Stimulated activated CD8-positive, alpha-beta memory T cell treated with anti-CD3 and anti-CD28 coated beads, Interleukin-15, amount 100 ng/mL, for 4 hours (primary cell): ENCODE measurements around the gene FARS2.

ENCODE experiments used
- DNase-seq, 2 donors: peaks; one replicate each; pipeline ENCODE4 v3.0.0-alpha.2; 2020; ENCODE audit warnings: low read depth in 2 of 2

FARS2 gene

DNA sequence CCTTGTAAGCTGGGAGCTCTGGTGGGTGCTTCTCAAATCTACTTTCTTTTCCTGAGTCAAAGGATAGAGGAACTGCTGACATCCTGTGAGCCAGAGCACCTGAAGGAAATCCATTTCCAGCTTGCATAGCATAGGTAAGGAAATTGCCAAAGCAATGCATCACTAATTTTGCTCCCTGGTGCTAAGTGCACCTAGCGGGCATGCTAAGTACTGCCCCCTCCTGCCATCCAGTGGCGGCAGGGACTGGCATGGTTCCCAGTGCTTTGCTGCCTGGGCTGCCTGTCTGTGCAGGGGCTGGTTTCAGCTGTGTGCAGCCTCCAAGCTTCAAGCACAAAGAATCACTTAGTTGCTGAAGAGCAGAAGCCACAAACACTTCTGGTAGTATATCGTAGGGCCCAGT, 63.9 kb downstream of the FARS2 start:
- no peak for DNase-seq

DNA sequence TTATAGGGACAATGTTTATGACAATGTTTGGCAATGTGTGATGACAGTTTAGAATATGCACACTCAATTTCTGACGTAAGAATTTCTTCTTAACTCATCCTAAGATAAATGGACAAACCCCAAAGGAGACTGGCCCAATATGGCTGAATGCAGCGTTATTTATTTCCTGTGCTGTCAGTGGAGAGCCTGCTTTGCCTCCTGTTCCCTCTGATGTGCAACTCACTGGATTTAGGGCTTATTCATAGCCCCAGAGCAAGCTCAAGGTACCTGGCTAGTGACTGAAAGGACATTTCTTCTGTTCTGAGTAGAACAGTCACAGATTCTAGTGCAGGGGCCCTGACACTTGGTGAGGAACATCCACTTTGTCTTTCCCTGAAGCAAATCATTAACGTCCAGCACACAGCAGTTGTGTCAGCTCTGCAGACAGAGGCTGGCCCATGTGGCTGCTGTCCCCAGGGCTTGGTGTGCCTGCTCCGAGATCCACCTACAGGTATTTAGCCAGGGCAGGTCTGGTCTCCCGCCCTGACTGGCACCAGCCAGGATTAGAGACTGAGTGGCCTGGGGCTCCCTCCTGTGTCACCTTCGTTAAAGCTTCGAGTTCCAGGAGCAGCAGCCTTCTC, 64.8 kb downstream of the FARS2 start:
- no peak for DNase-seq

DNA sequence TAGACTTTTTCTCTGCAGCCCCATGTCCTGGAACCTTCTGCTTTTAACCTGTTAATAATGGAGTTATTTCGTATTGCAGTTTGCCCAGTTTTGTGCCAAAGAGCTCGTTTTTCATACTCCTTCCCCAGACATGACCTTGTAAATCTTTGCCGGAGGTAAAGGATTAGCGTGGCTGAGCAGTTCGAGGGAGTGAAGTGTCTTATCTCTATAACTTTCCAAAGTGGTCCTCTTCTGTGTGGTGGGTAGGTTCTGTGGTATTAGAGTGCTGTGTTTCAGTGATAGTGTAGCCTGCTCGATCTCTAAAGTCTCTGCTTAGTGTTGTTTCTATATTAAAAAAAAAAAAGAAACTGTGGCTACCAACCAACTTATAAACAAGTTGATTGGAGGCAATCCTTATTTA, 67.5 kb downstream of the FARS2 start:
- no peak for DNase-seq

DNA sequence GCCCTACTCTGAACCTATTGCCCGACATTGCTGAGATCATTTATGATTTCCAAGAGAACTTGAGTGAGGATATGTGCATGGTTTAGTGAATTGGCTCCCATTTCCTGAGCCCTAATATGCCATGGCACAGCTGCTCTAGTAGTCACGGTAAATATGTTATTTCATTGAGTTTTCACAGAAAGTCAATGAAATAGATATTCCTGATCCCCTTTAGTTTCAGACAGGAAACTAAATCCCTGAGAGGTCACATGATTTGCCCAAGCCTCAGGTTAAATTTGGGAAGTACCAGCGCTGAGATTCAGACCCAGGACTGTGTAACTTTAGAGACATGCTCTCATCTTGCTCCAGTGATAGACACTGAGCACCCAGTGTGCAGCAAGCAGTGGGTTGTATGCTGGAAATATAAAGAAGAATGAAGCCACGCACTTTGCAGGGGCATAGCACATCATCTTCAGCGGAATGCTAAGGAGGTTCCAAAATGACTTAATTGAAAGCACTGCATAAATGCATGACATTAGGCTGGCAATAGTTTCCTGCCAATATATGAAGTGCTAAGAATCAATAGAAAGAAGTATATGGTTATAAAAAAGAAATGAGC, 70.6 kb downstream of the FARS2 start:
- DNase-seq = no peak

DNA sequence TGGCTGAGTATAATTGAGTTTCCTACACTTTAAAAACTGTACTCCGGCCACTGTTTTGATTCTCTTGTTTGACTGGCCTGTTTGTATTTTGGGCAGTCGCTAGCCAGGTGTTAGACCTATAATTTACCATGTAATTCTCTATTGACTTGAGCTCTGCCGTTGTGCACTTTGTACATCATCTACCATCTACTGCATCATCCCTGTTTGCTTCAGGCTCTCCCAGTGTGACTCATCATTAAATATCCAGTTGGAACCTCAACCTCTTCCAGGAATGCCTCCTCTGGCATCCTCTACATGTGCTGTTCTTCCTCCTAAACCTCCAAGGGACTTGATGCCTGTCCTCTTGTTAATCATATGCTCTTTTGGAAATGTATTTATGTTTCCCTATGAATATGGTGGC, 72.3 kb downstream of the FARS2 start:
- no peak for DNase-seq

DNA sequence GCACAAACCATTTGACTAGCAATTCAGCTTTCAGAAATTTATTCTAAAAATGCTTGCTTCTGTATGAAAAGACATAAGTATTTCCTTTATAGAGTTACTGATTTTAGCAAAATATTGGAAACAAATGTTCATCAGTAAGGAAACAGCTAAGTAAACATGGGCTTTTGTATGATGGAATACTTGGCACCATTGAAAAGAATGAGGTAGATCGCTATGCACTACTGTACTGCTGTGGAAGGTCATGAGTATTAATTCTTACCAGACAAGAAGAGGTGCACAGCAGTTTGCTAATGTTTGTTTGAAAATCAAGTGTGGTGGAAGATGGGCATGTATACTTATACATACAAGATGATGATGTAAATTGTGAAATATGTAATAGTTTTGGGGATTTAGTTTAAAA, 73.0 kb downstream of the FARS2 start:
- DNase-seq = no peak

DNA sequence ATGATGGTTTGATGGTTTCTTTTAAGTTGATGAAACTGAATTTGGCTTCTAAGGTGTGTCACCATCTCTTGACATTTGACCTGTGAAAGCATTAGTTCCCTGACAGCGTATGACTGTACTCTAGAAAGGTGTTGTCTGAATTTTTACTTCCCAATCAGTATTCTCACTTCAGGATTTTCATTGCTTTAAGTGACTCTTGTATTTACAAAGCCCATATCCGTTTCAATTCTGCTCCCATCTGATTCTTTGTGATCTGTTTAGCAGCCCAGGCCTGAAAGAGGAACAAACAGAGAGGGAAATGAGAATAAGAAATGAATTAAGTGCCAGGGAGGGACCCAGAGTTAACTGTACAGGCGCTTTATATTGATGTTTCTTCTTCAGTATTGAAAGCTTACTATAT, 73.7 kb downstream of the FARS2 start:
- no peak for DNase-seq

DNA sequence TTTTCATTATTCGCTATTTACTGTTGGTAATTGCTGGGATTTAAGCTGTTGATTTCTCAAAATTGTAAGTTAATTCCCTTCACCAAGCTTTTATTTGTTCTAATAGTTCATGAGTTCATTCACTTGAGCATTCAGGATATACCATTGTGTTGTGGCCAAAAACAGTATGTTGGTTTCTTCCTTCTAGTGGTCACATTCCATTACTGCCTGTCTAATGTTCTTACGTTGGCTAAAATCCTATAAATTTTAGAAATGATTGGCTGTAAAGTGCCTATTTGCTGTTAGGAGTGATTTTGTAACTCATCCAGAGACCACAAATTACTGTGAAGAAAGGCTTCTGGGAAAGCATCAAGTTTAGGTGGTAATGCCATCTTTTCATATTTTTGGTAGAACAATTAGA, 76.3 kb downstream of the FARS2 start:
- no peak for DNase-seq

DNA sequence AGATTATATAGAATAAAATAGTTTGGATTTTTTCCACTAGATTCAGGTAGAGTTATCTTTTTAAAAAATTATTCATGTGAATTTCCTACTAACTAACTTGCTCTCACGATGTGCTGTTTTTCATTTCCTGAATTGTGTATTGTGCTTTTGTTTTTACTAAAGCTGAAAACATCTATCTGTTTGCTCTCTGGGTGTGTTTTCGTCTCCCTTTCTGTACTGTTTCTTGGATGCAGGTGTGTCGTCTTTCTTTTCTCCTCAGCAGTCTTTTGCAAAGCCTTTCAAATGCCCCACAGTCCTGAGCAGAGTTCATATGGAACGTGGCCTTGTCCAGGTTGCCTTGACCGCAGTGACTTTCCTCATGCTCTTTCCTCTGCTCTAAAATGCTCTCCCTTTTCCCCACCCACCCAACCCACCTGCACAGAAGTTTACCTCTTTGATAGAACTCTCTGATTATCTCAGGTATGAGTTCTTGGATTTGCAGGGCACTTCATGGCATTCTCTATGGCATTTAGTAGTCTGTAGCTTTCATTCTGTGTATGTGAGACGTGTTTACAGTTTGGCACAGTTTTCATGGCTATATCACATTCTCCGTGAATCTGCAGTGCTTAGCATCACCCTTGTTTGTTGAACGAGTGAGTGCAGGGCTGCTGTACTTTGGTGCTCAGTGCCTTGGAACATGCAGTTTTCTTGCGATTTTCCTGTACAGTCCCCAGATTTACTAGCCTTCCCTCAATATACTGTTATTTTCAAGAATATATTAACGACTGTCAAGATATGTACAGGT, 77.1 kb downstream of the FARS2 start:
- no peak for DNase-seq

DNA sequence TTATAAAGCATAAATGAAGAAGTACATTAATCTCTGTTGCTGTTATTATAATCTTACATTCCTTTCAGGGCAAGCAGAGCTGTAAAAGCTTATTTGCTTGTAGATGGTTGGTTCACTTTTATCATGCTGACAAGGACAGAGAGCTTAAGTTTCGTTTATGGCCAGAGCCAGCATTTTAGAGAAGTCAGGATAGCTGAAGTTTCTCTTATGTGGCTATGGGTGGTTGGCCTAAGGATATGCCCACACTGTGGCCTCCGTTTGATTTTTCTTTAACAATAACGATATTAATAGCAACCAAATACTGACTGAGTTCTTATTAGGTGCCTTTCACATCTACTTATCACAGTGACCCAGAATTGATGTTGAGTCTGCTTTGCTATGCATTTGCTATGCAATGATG, 78.5 kb downstream of the FARS2 start:
- no peak for DNase-seq

DNA sequence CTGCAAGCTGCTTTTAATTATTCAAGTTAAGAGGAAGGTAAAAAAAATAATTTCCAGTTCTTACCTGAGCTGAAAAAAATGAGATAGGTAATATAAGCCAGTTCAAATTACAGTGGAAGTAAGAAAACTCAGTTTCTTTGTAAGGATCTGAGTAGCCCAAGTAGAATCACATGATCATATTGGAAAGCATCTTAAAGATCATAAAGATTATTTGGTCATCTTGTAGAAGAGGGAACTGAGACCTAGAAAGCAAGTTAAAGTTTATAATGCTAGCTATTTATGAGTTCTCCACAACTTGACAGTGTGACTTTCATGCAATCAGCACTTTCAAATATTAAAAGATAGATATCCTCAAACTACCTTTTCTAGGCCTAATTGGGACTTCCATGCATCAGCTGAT, 80.5 kb downstream of the FARS2 start:
- DNase-seq = no peak

DNA sequence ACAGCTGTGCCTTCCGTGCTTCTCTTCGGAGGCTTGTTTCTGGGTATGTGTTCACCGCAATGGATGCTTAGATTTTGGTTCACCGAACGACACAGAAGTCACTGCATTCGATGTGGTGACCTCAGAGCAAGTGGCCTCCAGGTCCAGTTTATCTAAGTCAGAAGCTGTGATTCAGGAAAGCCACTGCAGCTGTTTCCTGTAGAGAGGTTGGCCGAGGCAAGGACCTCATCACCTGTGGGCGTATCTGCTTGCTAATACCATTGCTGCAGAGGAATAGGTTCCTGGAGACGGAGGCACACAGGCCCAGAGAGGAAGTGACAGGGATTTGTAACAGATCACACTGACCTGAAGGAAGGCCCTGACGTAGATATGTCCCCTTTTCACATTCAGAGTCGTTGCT, 82.7 kb downstream of the FARS2 start:
- DNase-seq = no peak

DNA sequence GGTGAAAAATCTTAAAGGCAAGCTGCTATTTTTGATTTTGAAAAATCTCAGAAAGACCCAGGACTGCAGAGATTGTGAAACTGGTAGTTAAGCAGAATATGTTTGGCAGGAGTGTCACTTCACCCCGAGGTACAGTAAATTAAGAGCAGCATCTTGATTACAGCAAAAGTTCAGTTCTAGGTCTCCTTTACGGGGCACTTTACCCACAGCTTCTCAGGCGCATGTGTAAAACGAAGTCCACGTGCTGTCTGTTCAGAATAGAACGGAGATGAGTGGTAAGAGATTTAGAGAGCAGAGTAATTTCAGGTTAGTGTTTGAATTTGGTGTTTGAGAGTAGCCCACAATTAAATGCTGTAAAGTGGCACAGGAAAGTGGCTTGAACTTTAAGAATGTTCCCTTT, 84.0 kb downstream of the FARS2 start:
- no peak for DNase-seq

DNA sequence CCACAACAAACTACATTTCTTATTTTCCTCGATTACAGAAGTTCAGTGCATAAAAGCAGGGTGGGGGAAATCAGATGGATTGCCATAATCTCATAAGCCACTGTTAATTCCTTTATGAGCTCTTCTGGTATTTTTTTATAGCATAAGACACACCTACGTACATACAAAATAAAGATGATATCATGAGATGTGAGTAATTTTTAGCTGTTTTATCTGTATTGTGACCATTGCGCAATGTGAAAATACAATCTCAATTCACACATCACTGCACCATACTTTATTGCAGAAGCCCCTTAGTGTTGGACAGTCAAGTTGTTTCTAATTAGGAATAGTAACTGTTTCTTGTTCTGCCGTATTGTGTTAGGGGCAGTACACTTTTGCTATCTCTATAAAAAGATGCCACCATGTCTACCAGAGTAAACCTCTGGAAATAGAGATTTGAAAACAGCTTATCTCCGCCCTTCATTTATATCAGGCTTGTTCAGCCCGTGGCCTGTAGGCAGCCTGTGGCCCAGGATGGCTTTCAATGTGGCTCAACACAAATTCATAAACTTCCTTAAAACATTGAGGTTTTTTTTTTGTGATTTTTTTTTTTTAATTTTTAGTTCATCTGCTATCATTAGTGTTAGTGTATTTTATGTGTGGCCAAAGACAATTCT, 90.4 kb downstream of the FARS2 start:
- DNase-seq = no peak

DNA sequence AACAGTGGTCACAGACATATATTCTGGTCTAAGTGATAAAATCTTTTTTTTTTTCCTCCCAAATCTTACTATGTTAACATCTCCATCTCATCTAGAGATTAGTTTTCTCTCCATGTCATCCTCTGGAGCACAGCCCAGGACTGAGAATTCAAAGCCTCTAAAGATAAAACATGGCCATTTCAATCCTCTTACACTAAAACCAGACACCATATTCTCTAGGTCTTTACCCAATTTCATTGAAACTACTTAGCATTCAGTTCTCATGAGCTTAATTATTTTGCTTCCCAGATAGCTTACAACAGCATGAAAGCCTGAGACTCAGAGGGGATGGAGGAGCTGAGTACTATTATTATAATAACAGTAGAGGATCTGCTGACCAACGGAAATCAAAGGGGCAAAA, 92.7 kb downstream of the FARS2 start:
- DNase-seq = no peak

DNA sequence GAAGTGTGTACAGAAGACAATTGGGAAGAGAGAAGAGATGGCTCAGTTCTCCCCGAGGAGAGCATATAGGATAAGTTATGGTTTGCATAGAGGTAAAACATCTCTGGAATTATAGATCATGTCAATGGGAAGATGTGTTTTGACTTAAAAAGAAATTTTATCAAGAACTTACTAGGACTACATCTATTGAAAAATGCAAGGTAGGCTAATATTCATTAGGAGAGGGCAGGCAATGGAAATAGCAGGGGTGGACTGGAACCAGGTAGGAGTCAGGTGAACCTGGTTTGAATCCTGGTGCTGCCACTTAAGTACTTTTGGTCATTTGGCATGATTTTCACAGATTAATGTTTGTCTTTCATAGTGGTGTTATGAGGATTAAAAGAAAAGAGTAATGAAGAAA, 96.2 kb downstream of the FARS2 start:
- DNase-seq = no peak

DNA sequence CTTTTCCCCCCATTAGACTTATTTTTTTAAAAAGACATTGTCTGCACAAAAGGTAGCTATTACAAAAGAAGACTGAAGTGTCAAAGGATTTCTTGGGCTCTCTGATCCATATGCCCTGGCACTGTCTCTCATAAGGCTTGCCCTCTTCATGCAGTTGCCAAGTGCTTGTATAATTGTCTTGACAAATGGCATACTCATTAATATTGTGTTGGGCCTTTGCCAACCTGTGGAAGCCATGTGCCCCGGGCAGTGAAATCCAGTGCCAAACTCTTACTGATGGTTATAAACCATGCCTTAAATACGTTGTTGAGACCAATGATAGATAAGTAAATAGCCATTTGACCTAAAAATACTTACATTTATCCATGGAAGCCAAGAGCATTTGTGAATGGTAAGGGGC, 98.1 kb downstream of the FARS2 start:
- DNase-seq = no peak

DNA sequence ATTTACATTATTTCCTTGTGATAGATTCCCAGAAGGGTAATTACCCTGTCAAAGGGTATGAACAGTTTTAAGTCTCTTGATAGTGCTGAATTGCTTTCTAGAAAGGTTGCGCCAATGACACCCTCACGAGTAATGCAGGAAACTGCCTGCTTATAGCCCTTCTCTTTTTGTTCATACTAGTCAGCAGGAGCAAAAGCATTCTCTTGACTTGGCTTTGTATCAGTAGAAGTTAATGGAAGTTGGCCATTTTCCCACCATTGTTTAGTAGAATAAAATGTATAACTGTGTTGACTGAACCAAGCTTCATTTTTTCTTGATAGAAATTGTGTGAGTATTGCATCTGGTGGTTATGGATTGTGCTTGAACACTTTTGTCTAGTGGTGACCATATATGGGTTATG, 100.1 kb downstream of the FARS2 start:
- no peak for DNase-seq

DNA sequence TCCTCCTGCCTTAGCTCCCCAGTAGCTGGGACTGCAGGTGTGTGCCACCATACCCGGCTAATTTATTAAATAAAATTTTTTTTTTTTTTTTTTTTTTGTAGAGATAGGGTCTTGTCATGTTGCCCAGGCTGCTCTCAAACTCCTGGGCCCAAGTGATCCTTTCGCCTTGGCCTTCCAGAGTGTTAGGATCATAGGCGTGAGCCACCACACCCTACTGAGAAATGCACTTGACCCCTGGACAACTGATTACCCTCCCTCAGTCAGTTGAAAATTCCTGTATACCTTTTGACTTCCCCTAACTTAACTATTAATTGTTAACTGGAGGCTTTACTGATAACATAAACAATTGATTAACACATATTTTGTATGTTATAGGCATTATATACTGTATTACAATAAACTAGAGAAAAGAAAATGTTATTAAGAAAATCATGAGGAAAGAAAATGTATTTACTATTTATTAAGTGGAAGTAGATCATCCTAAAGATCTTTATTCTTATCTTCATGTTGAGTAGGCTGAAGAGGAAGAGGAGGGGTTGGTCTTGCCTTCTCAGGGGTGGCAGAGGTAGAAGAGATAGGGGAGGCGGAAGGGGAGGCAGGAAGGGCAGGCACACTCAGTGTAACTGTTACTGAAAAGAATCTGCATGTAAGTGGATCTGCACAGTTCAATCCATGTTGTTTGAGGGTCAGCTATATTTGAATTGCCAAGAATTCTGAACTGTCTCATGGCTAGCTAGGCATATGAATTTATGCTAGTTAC, 104.3 kb downstream of the FARS2 start:
- no peak for DNase-seq

DNA sequence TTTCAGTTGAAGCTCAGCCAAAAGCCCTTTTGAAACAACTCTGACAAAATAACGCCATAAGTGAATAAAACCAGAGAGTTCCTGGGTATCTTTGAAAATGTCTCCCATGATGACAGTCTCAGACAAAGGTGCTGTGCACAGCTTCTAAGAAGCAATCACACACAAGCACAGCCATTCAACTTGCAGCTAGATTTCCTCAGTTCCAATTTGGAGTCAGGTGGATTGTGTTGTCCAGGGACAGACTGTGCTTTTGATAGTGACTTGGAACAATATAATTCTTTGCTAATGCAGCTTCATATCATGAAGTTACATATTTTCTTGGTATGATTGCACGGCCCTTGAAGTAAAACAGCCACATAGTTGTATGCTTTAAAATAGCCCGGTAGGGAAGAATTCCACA, 105.6 kb downstream of the FARS2 start:
- DNase-seq = no peak

DNA sequence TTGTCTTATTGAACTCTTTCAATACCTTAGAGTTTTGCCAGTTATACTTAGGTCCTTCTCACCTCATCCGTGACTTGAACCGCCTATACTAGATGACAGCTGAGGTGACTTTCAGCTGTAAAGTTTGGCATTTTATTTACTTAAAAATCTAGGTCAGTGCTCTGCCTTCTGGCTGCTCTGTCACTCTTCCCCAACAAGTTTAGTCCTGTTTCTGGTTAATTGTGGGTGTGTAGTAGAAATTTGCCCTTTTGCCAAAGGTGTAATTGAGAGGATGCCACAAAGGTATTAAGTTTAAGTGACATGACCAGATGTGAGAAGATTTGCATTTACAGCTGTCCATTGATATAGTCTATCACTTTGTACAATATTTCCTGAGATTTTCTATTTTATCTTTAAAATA, 106.2 kb downstream of the FARS2 start:
- no peak for DNase-seq

DNA sequence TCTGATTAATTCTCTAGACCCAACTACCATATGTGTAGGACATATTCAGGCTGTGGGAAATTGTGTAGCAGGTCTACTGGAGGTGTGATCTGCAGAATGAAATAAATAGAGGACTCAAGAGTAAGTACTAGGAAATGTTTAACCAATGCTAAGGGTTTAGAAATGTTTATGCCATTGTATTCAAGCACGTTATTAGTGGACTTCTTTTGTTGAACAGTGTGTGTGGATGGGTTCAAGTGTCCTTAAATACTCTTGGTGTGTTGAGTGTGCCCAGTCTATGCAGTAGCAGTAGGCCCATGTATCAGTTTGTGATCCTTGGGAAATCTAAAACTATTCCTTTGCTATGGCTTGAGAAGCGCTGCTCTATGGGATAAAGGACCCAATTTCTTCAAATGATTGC, 112.1 kb downstream of the FARS2 start:
- DNase-seq = no peak
